ENCODE data around the gene MTA3.
"Not testable (repeated sequence)": the region's sequence is repeated elsewhere in the genome, so short reads cannot be mapped to it uniquely, and the experiment has no call there.

- TF ChIP-seq POLR2A, POLR2AphosphoS5, CTCF (IDR thresholded peaks at IDR 0.05): not testable (repeated sequence)
These were observed 16.2 kb downstream of the MTA3 start for GRCh38 chr2:42584628-42585027.

All from breast epithelium (tissue), 3 donors.